Activated naive CD4-positive, alpha-beta T cell treated with anti-CD3 and anti-CD28 coated beads for 36 hours (primary cell): ENCODE measurements around the gene TUBG1. TPM values are rescaled to one million over a fixed set of nuclear protein-coding genes. Genes with fewer than 3 reads are reported as not detected.
A peak's percentile ranks its signal among the peaks of the same experiment; 100 is the strongest.

Experiments used
- CTCF ChIA-PET: fragments of 350-600 bp; sonication (Branson Sonifier 250); formaldehyde crosslinking; loops from one replicate; lab custom pipeline; 2021; ENCODE audit warnings: antibody characterized with exemption; lab: Charles Lee
- DNase-seq: peaks from one replicate; pipeline ENCODE4 v3.0.0-alpha.2; 2020
- H3K27ac Mint-ChIP-seq: one replicate; pipeline ENCODE4 v1.8.0; 2021; ENCODE audit warnings: mild to moderate bottlenecking, mixed read lengths
- H3K27me3 Mint-ChIP-seq: one replicate; pipeline ENCODE4 v1.8.0; 2021; ENCODE audit warnings: low read depth, mixed read lengths
- H3K36me3 Mint-ChIP-seq: one replicate; pipeline ENCODE4 v1.8.0; 2021; ENCODE audit warnings: low read depth, mixed read lengths
- H3K4me1 Mint-ChIP-seq: one replicate; pipeline ENCODE4 v1.8.0; 2021; ENCODE audit warnings: low read depth, mixed read lengths
- H3K4me3 Mint-ChIP-seq: one replicate; pipeline ENCODE4 v1.8.0; 2021; ENCODE audit warnings: mild to moderate bottlenecking, moderate library complexity, mixed read lengths
- H3K9me3 Mint-ChIP-seq: one replicate; pipeline ENCODE4 v1.8.0; 2021; ENCODE audit warnings: mixed read lengths
- intact Hi-C: fragments of 100-400 bp; cut with micrococcal nuclease; formaldehyde crosslinking; loops from one replicate; pipeline ENCODE4 v1.15.1; 2023
- total RNA-seq, 2 experiments: library from RNA; stranded (reverse); gene quantifications; one replicate each; pipeline ENCODE4 v1.2.3, GENCODE V29; 2021

TUBG1 gene
- total RNA-seq, 2 experiments from 2014 or later = 91.3 to 92.0 TPM

- Mint-ChIP-seq H3K27ac (peak within 1 kb of the TSS; percentile 93), H3K9me3 (no peaks in the 10 kb centered on the region), H3K27me3 (no peaks in the 10 kb centered on the region), H3K4me3 (peak within 1 kb of the TSS; percentile 93), H3K4me1 (peaks cover 55% of the 10 kb centered on the region), H3K36me3 (peaks cover 26% of the 10 kb centered on the region)
- DNase-seq = peak; percentile 90
- intact Hi-C loops = loop anchor here (1.0 kb wide), 1 partner anchor 10 kb away; the partner anchor contains the start of gene PSMC3IP
- CTCF ChIA-PET = interaction anchor here (1.0 to 2.8 kb wide), 4 partner anchors 11 to 197 kb away, joined by 3 to 13 read pairs (median 8); partner anchors contain the start of gene PSMC3IP
These were observed 42.5 kb upstream of the TUBG1 start, which contains the start of gene MLX for GRCh38 chr17:42566883-42567573. MLX (plus strand) TSS chr17:42567100; CDS start chr17:42567125, 25 bp downstream.

- peak overlapping the region; percentile 93 for H3K4me3 Mint-ChIP-seq
- no peaks in the 10 kb centered on the region for H3K27me3 Mint-ChIP-seq
- H3K4me1 Mint-ChIP-seq = peaks cover 51% of the 10 kb centered on the region
- DNase-seq = no peak
- peaks cover 33% of the 10 kb centered on the region for H3K36me3 Mint-ChIP-seq
- intact Hi-C loops = no loop called here
- no peaks in the 10 kb centered on the region for H3K9me3 Mint-ChIP-seq
- H3K27ac Mint-ChIP-seq = peak overlapping the region; percentile 93
- CTCF ChIA-PET = interaction anchor here (0.7 to 1.1 kb wide), 2 partner anchors 20 to 23 kb away, joined by 3 to 4 read pairs; no protein-coding TSS in a partner anchor
These were observed 41.0 kb upstream of the TUBG1 start for GRCh38 chr17:42568341-42569111.

GRCh38 chr17:42571435-42572225 is 37.9 kb upstream of the TUBG1 start:
- no peak overlapping the region for H3K4me3 Mint-ChIP-seq
- no peaks in the 10 kb centered on the region for H3K9me3 Mint-ChIP-seq
- peaks cover 58% of the 10 kb centered on the region for H3K4me1 Mint-ChIP-seq
- CTCF ChIA-PET = no interaction called here
- peaks cover 52% of the 10 kb centered on the region for H3K36me3 Mint-ChIP-seq
- intact Hi-C loops = no loop called here
- H3K27me3 Mint-ChIP-seq = no peaks in the 10 kb centered on the region
- no peak for DNase-seq
- no peak overlapping the region for H3K27ac Mint-ChIP-seq

GRCh38 chr17:42573095-42573494 is 36.4 kb upstream of the TUBG1 start:
- CTCF ChIA-PET = interaction anchor here (0.5 kb wide), 1 partner anchor 59 kb away, joined by 6 read pairs; no protein-coding TSS in a partner anchor
- peak overlapping the region; percentile 48 for H3K27ac Mint-ChIP-seq
- H3K27me3 Mint-ChIP-seq = no peaks in the 10 kb centered on the region
- peaks cover 55% of the 10 kb centered on the region for H3K36me3 Mint-ChIP-seq
- H3K4me3 Mint-ChIP-seq = no peak overlapping the region
- intact Hi-C loops = no loop called here
- H3K9me3 Mint-ChIP-seq = no peaks in the 10 kb centered on the region
- H3K4me1 Mint-ChIP-seq = peaks cover 55% of the 10 kb centered on the region
- no peak for DNase-seq

GRCh38 chr17:42574463-42574862 is 35.0 kb upstream of the TUBG1 start:
- Mint-ChIP-seq H3K27me3 (no peaks in the 10 kb centered on the region), H3K36me3 (peaks cover 51% of the 10 kb centered on the region), H3K4me1 (peaks cover 51% of the 10 kb centered on the region), H3K4me3 (no peak overlapping the region), H3K27ac (peak overlapping the region; percentile 54), H3K9me3 (no peaks in the 10 kb centered on the region)
- intact Hi-C loops = no loop called here
- no peak for DNase-seq
- CTCF ChIA-PET = interaction anchor here (0.6 to 0.8 kb wide), 2 partner anchors 45 to 269 kb away, joined by 3 read pairs; no protein-coding TSS in a partner anchor

- H3K4me1 Mint-ChIP-seq = peaks cover 44% of the 10 kb centered on the region
- DNase-seq = peak; percentile 29
- no peaks in the 10 kb centered on the region for H3K27me3 Mint-ChIP-seq
- peaks cover 46% of the 10 kb centered on the region for H3K36me3 Mint-ChIP-seq
- no peaks in the 10 kb centered on the region for H3K9me3 Mint-ChIP-seq
- intact Hi-C loops = loop anchor here (1.0 to 5.0 kb wide), 7 partner anchors 10 to 421 kb away; partner anchors contain the start of genes BECN1, COASY, MLX and RETREG3
- H3K4me3 Mint-ChIP-seq = peak overlapping the region; percentile 98
- H3K27ac Mint-ChIP-seq = peak overlapping the region; percentile 96
- CTCF ChIA-PET = interaction anchor here (0.7 to 3.2 kb wide), 11 partner anchors 11 to 247 kb away, joined by 3 to 36 read pairs (median 10); partner anchors contain the start of genes BECN1, RETREG3 and TUBG1
These were observed 32.3 kb upstream of the TUBG1 start for GRCh38 chr17:42577140-42577531.

- peaks cover 45% of the 10 kb centered on the region for H3K36me3 Mint-ChIP-seq
- H3K4me1 Mint-ChIP-seq = peaks cover 44% of the 10 kb centered on the region
- peak within 1 kb of the TSS; percentile 98 for H3K4me3 Mint-ChIP-seq
- no peaks in the 10 kb centered on the region for H3K9me3 Mint-ChIP-seq
- H3K27me3 Mint-ChIP-seq = no peaks in the 10 kb centered on the region
- peak; percentile 98 for DNase-seq
- intact Hi-C loops = loop anchor here (1.0 to 5.0 kb wide), 11 partner anchors 10 to 421 kb away; partner anchors contain the start of genes BECN1, COASY, MLX and RETREG3
- peak within 1 kb of the TSS; percentile 96 for H3K27ac Mint-ChIP-seq
- CTCF ChIA-PET = interaction anchor here (0.5 to 3.2 kb wide), 41 partner anchors 8 to 560 kb away, joined by 3 to 36 read pairs (median 6); partner anchors contain the start of genes BECN1, NAGLU, PLEKHH3 and RAMP2
These were observed 31.8 kb upstream of the TUBG1 start, which contains the start of gene PSMC3IP for GRCh38 chr17:42577532-42578281. PSMC3IP (minus strand) TSS chr17:42577729; CDS start chr17:42577686, 43 bp downstream.

- DNase-seq = peak; percentile 88
- CTCF ChIA-PET = interaction anchor here (0.5 to 3.2 kb wide), 52 partner anchors 8 to 1162 kb away, joined by 3 to 36 read pairs (median 4); partner anchors contain the start of genes BECN1, NAGLU, PLEKHH3 and RAMP2
- peak overlapping the region; percentile 96 for H3K27ac Mint-ChIP-seq
- intact Hi-C loops = loop anchor here (1.0 to 5.0 kb wide), 5 partner anchors 79 to 185 kb away; partner anchors contain the start of gene TUBG2
- no peaks in the 10 kb centered on the region for H3K27me3 Mint-ChIP-seq
- peaks cover 39% of the 10 kb centered on the region for H3K36me3 Mint-ChIP-seq
- peaks cover 40% of the 10 kb centered on the region for H3K4me1 Mint-ChIP-seq
- no peaks in the 10 kb centered on the region for H3K9me3 Mint-ChIP-seq
- peak overlapping the region; percentile 98 for H3K4me3 Mint-ChIP-seq
These were observed 31.1 kb upstream of the TUBG1 start for GRCh38 chr17:42578282-42578869.

GRCh38 chr17:42579794-42580551 is 29.5 kb upstream of the TUBG1 start:
- H3K4me3 Mint-ChIP-seq = no peak overlapping the region
- H3K9me3 Mint-ChIP-seq = no peaks in the 10 kb centered on the region
- no peak for DNase-seq
- H3K36me3 Mint-ChIP-seq = peaks cover 28% of the 10 kb centered on the region
- H3K4me1 Mint-ChIP-seq = peaks cover 29% of the 10 kb centered on the region
- intact Hi-C loops = loop anchor here (2.0 to 5.0 kb wide), 2 partner anchors 77 to 141 kb away; partner anchors contain the start of gene TUBG2
- CTCF ChIA-PET = interaction anchor here (1.1 to 3.2 kb wide), 3 partner anchors 25 to 184 kb away, joined by 5 to 30 read pairs (median 6); partner anchors contain the start of genes RETREG3 and TUBG1
- H3K27me3 Mint-ChIP-seq = no peaks in the 10 kb centered on the region
- peak overlapping the region; percentile 76 for H3K27ac Mint-ChIP-seq
